Neuronal stem cell (in vitro differentiated cells): ENCODE measurements around the gene FSCN2.

Source experiments
- DNase-seq: peaks from one replicate; pipeline ENCODE4 v3.0.0-alpha.2; 2013; ENCODE audit warnings: low spot score
- H2AFZ ChIP-seq: one replicate; pipeline ENCODE4 v1.6.1; 2013; ENCODE audit warnings: mild to moderate bottlenecking, low read length, inconsistent platforms
- H2AK5ac ChIP-seq: 2 replicates; pipeline ENCODE4 v1.6.1; 2013; ENCODE audit warnings: low read depth, mild to moderate bottlenecking, inconsistent platforms, low read length, moderate library complexity, mixed read lengths
- H2BK120ac ChIP-seq: 2 replicates; pipeline ENCODE4 v1.6.1; 2013; ENCODE audit warnings: low read depth, mild to moderate bottlenecking, inconsistent platforms, low read length, moderate library complexity, mixed read lengths
- H2BK12ac ChIP-seq: one replicate; pipeline ENCODE4 v1.6.1; 2013; ENCODE audit warnings: low read length, inconsistent platforms
- H2BK15ac ChIP-seq: 2 replicates; pipeline ENCODE4 v1.6.1; 2013; ENCODE audit warnings: mild to moderate bottlenecking, low read length, inconsistent platforms, mixed read lengths
- H2BK5ac ChIP-seq: one replicate; pipeline ENCODE4 v1.6.1; 2013; ENCODE audit warnings: inconsistent platforms, mild to moderate bottlenecking, low read length, moderate library complexity
- H3K14ac ChIP-seq: one replicate; pipeline ENCODE4 v1.6.1; 2013; ENCODE audit warnings: low read length, inconsistent platforms
- H3K18ac ChIP-seq: 2 replicates; pipeline ENCODE4 v1.6.1; 2013; ENCODE audit warnings: low read length, inconsistent platforms
- H3K23ac ChIP-seq: 2 replicates; pipeline ENCODE4 v1.6.1; 2013; ENCODE audit warnings: low read depth, mild to moderate bottlenecking, mixed read lengths, low read length, inconsistent platforms; ENCODE audit not compliant: poor library complexity
- H3K27ac ChIP-seq: replicated peaks from 3 replicates; pipeline ENCODE4 v1.5.1; 2013; ENCODE audit warnings: low read length, inconsistent platforms
- H3K27me3 ChIP-seq, 3 experiments: 2 replicates each; pipeline ENCODE4 v1.6.1; 2013; ENCODE audit warnings: low read length in 3 of 3, mild to moderate bottlenecking in 2 of 3, inconsistent platforms in 1 of 3, low read depth in 1 of 3, mixed read lengths in 1 of 3, moderate library complexity in 1 of 3; ENCODE audit not compliant: control insufficient read depth in 3 of 3, insufficient read depth in 3 of 3
- H3K36me3 ChIP-seq, 2 donors: replicated peaks in 1 of 2; 2 replicates each; pipeline ENCODE4 v1.6.1; 2013; ENCODE audit warnings: low read length in 2 of 2; ENCODE audit not compliant: control insufficient read depth in 2 of 2, insufficient read depth in 2 of 2
- H3K4ac ChIP-seq: 2 replicates; pipeline ENCODE4 v1.6.1; 2013; ENCODE audit warnings: inconsistent platforms, mild to moderate bottlenecking, low read length, moderate library complexity
- H3K4me1 ChIP-seq, 2 donors: 1 replicate in 1 of 2; 2 replicates in 1 of 2; pipeline ENCODE4 v1.6.1; 2013; ENCODE audit warnings: low read length in 2 of 2, low read depth in 1 of 2; ENCODE audit not compliant: control insufficient read depth in 2 of 2, insufficient read depth in 1 of 2
- H3K4me2 ChIP-seq: one replicate; pipeline ENCODE4 v1.6.1; 2013; ENCODE audit warnings: mild to moderate bottlenecking, low read length, inconsistent platforms; ENCODE audit not compliant: insufficient read depth, poor library complexity, severe bottlenecking
- H3K4me3 ChIP-seq, 2 donors: 2 replicates each; pipeline ENCODE4 v1.5.1; 2013; ENCODE audit warnings: low read length in 2 of 2, mild to moderate bottlenecking in 2 of 2, inconsistent platforms in 1 of 2, moderate library complexity in 1 of 2
- H3K79me1 ChIP-seq: one replicate; pipeline ENCODE4 v1.6.1; 2013; ENCODE audit warnings: low read depth, mild to moderate bottlenecking, inconsistent platforms, low read length, moderate library complexity
- H3K9ac ChIP-seq: one replicate; pipeline ENCODE4 v1.6.1; 2013; ENCODE audit warnings: mild to moderate bottlenecking, low read depth, low read length, inconsistent platforms; ENCODE audit not compliant: poor library complexity
- H3K9me3 ChIP-seq, 2 donors: replicated peaks in 1 of 2; 2 replicates each; pipeline versions ENCODE3 to v1.6.1; 2013; ENCODE audit warnings: low read length in 2 of 2, mild to moderate bottlenecking in 2 of 2, inconsistent platforms in 1 of 2, low read depth in 1 of 2, mixed read lengths in 1 of 2, moderate library complexity in 1 of 2; ENCODE audit not compliant: control insufficient read depth in 2 of 2, insufficient read depth in 1 of 2
- H4K8ac ChIP-seq: one replicate; pipeline ENCODE4 v1.6.1; 2013; ENCODE audit warnings: low read depth, mild to moderate bottlenecking, inconsistent platforms, low read length, moderate library complexity
- H4K91ac ChIP-seq: one replicate; pipeline ENCODE4 v1.6.1; 2013; ENCODE audit warnings: low read length, low read depth, mild to moderate bottlenecking, inconsistent platforms; ENCODE audit not compliant: poor library complexity
- WGBS, 2 donors: extraction: QIAGEN DNeasy Blood & Tissue Kit; methylation state at CpG; one replicate each; pipeline ENCODE4 v1.1.7; 2013; ENCODE audit warnings: missing lambda C conversion rate in 2 of 2, mixed read lengths in 1 of 2; ENCODE audit not compliant: insufficient read length in 2 of 2, insufficient replicate concordance in 1 of 2; ENCODE audit errors: extremely low coverage in 2 of 2; 5-methylcytosine and 5-hydroxymethylcytosine counted together

FSCN2 gene

GRCh38 chr17:81537856-81538555 lies 9.8 kb downstream of the FSCN2 start:
- H4K91ac ChIP-seq, result no peak overlapping the region
- peak overlapping the region; percentile 63 for H2BK15ac ChIP-seq
- H2BK12ac ChIP-seq, result no peak overlapping the region
- H3K9me3 ChIP-seq, result no peaks in the 10 kb centered on the region
- H2BK120ac ChIP-seq, result no peak overlapping the region
- WGBS, 2 donors, result no CpG with 5 or more reads among the region's 26 CpGs
- H3K36me3 ChIP-seq, result peaks cover 9 to 31% of the 10 kb centered on the region in 2 donors
- no peak overlapping the region for H3K4ac ChIP-seq
- no peak overlapping the region for H4K8ac ChIP-seq
- peak overlapping the region; percentile 89 for H3K23ac ChIP-seq
- H3K4me2 ChIP-seq, result no peak overlapping the region
- H2AK5ac ChIP-seq, result peak overlapping the region; percentile 94
- no peak overlapping the region for H3K4me3 ChIP-seq
- H3K79me1 ChIP-seq, result peaks cover 3% of the 10 kb centered on the region
- H3K9ac ChIP-seq, result peak overlapping the region; percentile 70
- H3K27me3 ChIP-seq, result peaks cover 0 to 16% (median 6%) of the 10 kb centered on the region in 3 experiments
- peak overlapping the region; percentile 95 for H3K18ac ChIP-seq
- peak overlapping the region; percentile 56 for H3K14ac ChIP-seq
- peak overlapping the region; percentile 19 for H2BK5ac ChIP-seq
- H3K27ac ChIP-seq, result no peak overlapping the region
- no peak for DNase-seq
- no peak overlapping the region for H2AFZ ChIP-seq
- H3K4me1 ChIP-seq, result peaks cover 2 to 6% of the 10 kb centered on the region in 2 donors

GRCh38 chr17:81538651-81539570 lies 10.7 kb downstream of the FSCN2 start:
- H3K27me3 ChIP-seq, result peaks cover 0 to 16% (median 6%) of the 10 kb centered on the region in 3 experiments
- no peak overlapping the region for H3K4me3 ChIP-seq
- peaks cover 5% of the 10 kb centered on the region for H3K79me1 ChIP-seq
- no peak overlapping the region for H2AFZ ChIP-seq
- H3K27ac ChIP-seq, result no peak overlapping the region
- no peak overlapping the region for H3K23ac ChIP-seq
- no peak overlapping the region for H2BK120ac ChIP-seq
- H4K91ac ChIP-seq, result no peak overlapping the region
- peak overlapping the region; percentile 37 for H3K9ac ChIP-seq
- no peak overlapping the region for H3K4ac ChIP-seq
- no peak overlapping the region for H3K4me2 ChIP-seq
- no peak overlapping the region for H2BK12ac ChIP-seq
- peaks cover 13 to 40% of the 10 kb centered on the region in 2 donors for H3K36me3 ChIP-seq
- no CpG with 5 or more reads among the region's 26 CpGs for WGBS, 2 donors
- H3K9me3 ChIP-seq, result no peaks in the 10 kb centered on the region
- H2BK15ac ChIP-seq, result no peak overlapping the region
- no peak overlapping the region for H2BK5ac ChIP-seq
- H3K4me1 ChIP-seq, result peaks cover 2 to 6% of the 10 kb centered on the region in 2 donors
- H4K8ac ChIP-seq, result no peak overlapping the region
- peak overlapping the region; percentile 27 for H3K14ac ChIP-seq
- DNase-seq, result no peak
- no peak overlapping the region for H3K18ac ChIP-seq
- no peak overlapping the region for H2AK5ac ChIP-seq

GRCh38 chr17:81539571-81539900 lies 11.4 kb downstream of the FSCN2 start:
- H3K4me2 ChIP-seq, result no peak overlapping the region
- H4K8ac ChIP-seq, result no peak overlapping the region
- H3K4ac ChIP-seq, result no peak overlapping the region
- no peak overlapping the region for H2BK12ac ChIP-seq
- H2BK120ac ChIP-seq, result no peak overlapping the region
- peaks cover 2 to 6% of the 10 kb centered on the region in 2 donors for H3K4me1 ChIP-seq
- H2AFZ ChIP-seq, result no peak overlapping the region
- H3K23ac ChIP-seq, result peak overlapping the region; percentile 65
- no peak overlapping the region for H3K18ac ChIP-seq
- H3K9ac ChIP-seq, result no peak overlapping the region
- H2BK5ac ChIP-seq, result no peak overlapping the region
- peaks cover 18 to 46% of the 10 kb centered on the region in 2 donors for H3K36me3 ChIP-seq
- no peak overlapping the region for H2BK15ac ChIP-seq
- H4K91ac ChIP-seq, result no peak overlapping the region
- H3K14ac ChIP-seq, result peak overlapping the region; percentile 17
- peaks cover 5% of the 10 kb centered on the region for H3K79me1 ChIP-seq
- H3K9me3 ChIP-seq, result no peaks in the 10 kb centered on the region
- no peak overlapping the region for H2AK5ac ChIP-seq
- H3K4me3 ChIP-seq, result no peak overlapping the region
- no peak for DNase-seq
- no CpG with 5 or more reads among the region's 10 CpGs for WGBS, 2 donors
- H3K27me3 ChIP-seq, result peaks cover 0 to 16% (median 6%) of the 10 kb centered on the region in 3 experiments
- no peak overlapping the region for H3K27ac ChIP-seq
